Mesenchymal stem cell (in vitro differentiated cells and primary cell): ENCODE measurements around the gene MYO3A.

Source experiments
- DNase-seq: peaks from one replicate; pipeline ENCODE4 v3.0.0-alpha.2; 2013
- H2AFZ ChIP-seq: one replicate; pipeline ENCODE4 v1.6.1; 2013; ENCODE audit warnings: low read depth, mild to moderate bottlenecking, control low read depth, inconsistent platforms, low read length, moderate library complexity
- H2AK5ac ChIP-seq: 2 replicates; pipeline ENCODE4 v1.6.1; 2013; ENCODE audit warnings: low read length, moderate library complexity, mild to moderate bottlenecking, inconsistent platforms; ENCODE audit not compliant: severe bottlenecking
- H2BK120ac ChIP-seq: one replicate; pipeline ENCODE4 v1.6.1; 2013; ENCODE audit warnings: low read depth, mild to moderate bottlenecking, inconsistent platforms, low read length, moderate library complexity
- H2BK12ac ChIP-seq, 2 experiments: one replicate each; pipeline ENCODE4 v1.6.1; 2013; ENCODE audit warnings: inconsistent platforms in 2 of 2, low read length in 2 of 2, mild to moderate bottlenecking in 2 of 2, moderate library complexity in 2 of 2, control low read depth in 1 of 2
- H2BK15ac ChIP-seq: one replicate; pipeline ENCODE4 v1.6.1; 2013; ENCODE audit warnings: mild to moderate bottlenecking, low read depth, inconsistent platforms; ENCODE audit not compliant: poor library complexity, severe bottlenecking
- H2BK5ac ChIP-seq: 2 replicates; pipeline ENCODE4 v1.6.1; 2013; ENCODE audit warnings: low read depth, mild to moderate bottlenecking, low read length, control low read depth, inconsistent platforms; ENCODE audit not compliant: poor library complexity, severe bottlenecking
- H3K14ac ChIP-seq, 2 experiments: one replicate each; pipeline ENCODE4 v1.6.1; 2013; ENCODE audit warnings: inconsistent platforms in 2 of 2, low read length in 2 of 2, control low read depth in 1 of 2, mild to moderate bottlenecking in 1 of 2, moderate library complexity in 1 of 2
- H3K18ac ChIP-seq, 2 experiments: one replicate each; pipeline ENCODE4 v1.6.1; 2013; ENCODE audit warnings: inconsistent platforms in 2 of 2, low read length in 2 of 2, control low read depth in 1 of 2, low read depth in 1 of 2, mild to moderate bottlenecking in 1 of 2
- H3K23ac ChIP-seq, 2 experiments: one replicate each; pipeline ENCODE4 v1.6.1; 2013; ENCODE audit warnings: inconsistent platforms in 2 of 2, low read length in 2 of 2, mild to moderate bottlenecking in 2 of 2, moderate library complexity in 2 of 2, control low read depth in 1 of 2
- H3K27ac ChIP-seq: 2 replicates; pipeline ENCODE4 v1.5.1; 2013; ENCODE audit warnings: mild to moderate bottlenecking, moderate library complexity, low read length, control low read depth, inconsistent platforms; ENCODE audit not compliant: poor library complexity, severe bottlenecking
- H3K27me3 ChIP-seq, 2 experiments: 2 replicates each; pipeline versions ENCODE4 v1.6.1 to v1.7.0; 2013; ENCODE audit warnings: low read length in 2 of 2, mild to moderate bottlenecking in 2 of 2, moderate library complexity in 2 of 2, control low read depth in 1 of 2, inconsistent platforms in 1 of 2; ENCODE audit not compliant: control insufficient read depth in 1 of 2, insufficient read depth in 1 of 2
- H3K36me3 ChIP-seq, 2 experiments: 2 replicates each; pipeline versions ENCODE4 v1.6.1 to v1.7.0; 2013; ENCODE audit warnings: low read length in 2 of 2, control low read depth in 1 of 2, inconsistent platforms in 1 of 2, low read depth in 1 of 2, mild to moderate bottlenecking in 1 of 2; ENCODE audit not compliant: insufficient read depth in 2 of 2, control insufficient read depth in 1 of 2
- H3K4ac ChIP-seq, 2 experiments: one replicate each; pipeline ENCODE4 v1.6.1; 2013; ENCODE audit warnings: inconsistent platforms in 2 of 2, low read length in 2 of 2, mild to moderate bottlenecking in 2 of 2, moderate library complexity in 2 of 2, control low read depth in 1 of 2, low read depth in 1 of 2
- H3K4me1 ChIP-seq: 2 replicates; pipeline ENCODE4 v1.6.1; 2013; ENCODE audit warnings: low read depth, low read length, control low read depth; ENCODE audit not compliant: control insufficient read depth, insufficient read depth
- H3K4me2 ChIP-seq: 2 replicates; pipeline ENCODE4 v1.6.1; 2013; ENCODE audit warnings: low read length, mild to moderate bottlenecking, inconsistent platforms; ENCODE audit not compliant: poor library complexity, severe bottlenecking
- H3K4me3 ChIP-seq, 2 experiments: 2 replicates each; pipeline versions ENCODE4 v1.5.1 to v1.7.0; 2013; ENCODE audit warnings: low read length in 2 of 2, mild to moderate bottlenecking in 2 of 2, control low read depth in 1 of 2, low read depth in 1 of 2; ENCODE audit not compliant: insufficient read depth in 1 of 2
- H3K79me1 ChIP-seq: replicated peaks from 2 replicates; pipeline ENCODE4 v1.6.1; 2013; ENCODE audit warnings: mild to moderate bottlenecking, control low read depth, low read length, inconsistent platforms; ENCODE audit not compliant: poor library complexity, severe bottlenecking
- H3K9ac ChIP-seq: 2 replicates; pipeline ENCODE4 v1.7.0; 2013; ENCODE audit warnings: mild to moderate bottlenecking, low read length, moderate library complexity
- H3K9me3 ChIP-seq: 2 replicates; pipeline ENCODE4 v1.7.0; 2013; ENCODE audit warnings: mild to moderate bottlenecking, low read length; ENCODE audit not compliant: control insufficient read depth
- H4K8ac ChIP-seq: one replicate; pipeline ENCODE4 v1.6.1; 2013; ENCODE audit warnings: inconsistent platforms, mild to moderate bottlenecking, low read length, moderate library complexity
- H4K91ac ChIP-seq: one replicate; pipeline ENCODE4 v1.6.1; 2013; ENCODE audit warnings: mild to moderate bottlenecking, low read length, inconsistent platforms
- WGBS: methylation state at CpG from one replicate; pipeline ENCODE4 v1.1.7; 2013; ENCODE audit warnings: mixed read lengths; 5-methylcytosine and 5-hydroxymethylcytosine counted together

Gene MYO3A

GRCh38 chr10:26221541-26221940, 287.5 kb downstream of the MYO3A start:
- no peaks in the 10 kb centered on the region for H3K79me1 ChIP-seq
- no peak overlapping the region for H3K4ac ChIP-seq
- no peak overlapping the region for H2BK120ac ChIP-seq
- H3K27ac ChIP-seq: no peak overlapping the region
- no peak overlapping the region for H3K4me2 ChIP-seq
- no peak overlapping the region for H3K14ac ChIP-seq
- no peak for DNase-seq
- H2AFZ ChIP-seq: no peak overlapping the region
- no peak overlapping the region for H3K4me3 ChIP-seq
- no peak overlapping the region for H2BK5ac ChIP-seq
- peaks cover 46 to 72% of the 10 kb centered on the region in 2 experiments for H3K27me3 ChIP-seq
- 61% methylated on average over 9 of the region's 9 CpGs for WGBS
- no peak overlapping the region for H3K9ac ChIP-seq
- H2AK5ac ChIP-seq: no peak overlapping the region
- H3K4me1 ChIP-seq: peaks cover 11% of the 10 kb centered on the region
- no peak overlapping the region for H4K8ac ChIP-seq
- H3K36me3 ChIP-seq: no peaks in the 10 kb centered on the region
- H3K9me3 ChIP-seq: no peaks in the 10 kb centered on the region
- H3K18ac ChIP-seq: no peak overlapping the region
- no peak overlapping the region for H4K91ac ChIP-seq
- H2BK12ac ChIP-seq: no peak overlapping the region
- H2BK15ac ChIP-seq: no peak overlapping the region
- H3K23ac ChIP-seq: no peak overlapping the region

DNA sequence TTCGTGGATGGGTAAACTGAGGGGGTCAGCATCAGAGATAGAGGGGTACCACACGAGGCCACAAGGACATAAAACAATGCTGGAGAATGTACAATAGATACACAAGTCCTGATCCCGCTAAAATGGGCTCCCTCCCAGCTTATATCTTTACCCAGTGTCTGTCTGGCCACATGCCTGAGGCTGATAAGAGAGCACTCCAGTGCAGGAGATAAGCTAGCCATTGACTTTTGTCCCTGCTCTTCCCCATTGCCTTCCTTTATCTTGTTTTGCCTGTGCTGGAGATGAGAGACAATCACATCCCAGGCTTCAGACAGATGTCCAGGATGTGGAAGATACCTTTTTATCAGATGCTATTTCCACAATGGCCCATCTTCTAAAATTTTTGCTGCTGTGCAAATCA, 288.5 kb downstream of the MYO3A start:
- Histone ChIP-seq H2BK5ac (no peak overlapping the region), H4K91ac (no peak overlapping the region), H2AK5ac (no peak overlapping the region), H3K4me2 (no peak overlapping the region), H4K8ac (no peak overlapping the region), H2BK120ac (no peak overlapping the region), H2BK15ac (no peak overlapping the region), H3K79me1 (no peaks in the 10 kb centered on the region), H3K18ac (no peak overlapping the region), H3K23ac (no peak overlapping the region), H3K27me3 (peaks cover 36 to 62% of the 10 kb centered on the region in 2 experiments), H3K36me3 (no peaks in the 10 kb centered on the region), H3K9ac (no peak overlapping the region), H3K4me3 (no peak overlapping the region), H3K14ac (no peak overlapping the region), H2BK12ac (no peak overlapping the region), H3K27ac (no peak overlapping the region), H3K9me3 (no peaks in the 10 kb centered on the region), H3K4me1 (peaks cover 5% of the 10 kb centered on the region), H3K4ac (no peak overlapping the region), H2AFZ (no peak overlapping the region)
- no peak for DNase-seq
- WGBS: 47% methylated on average over 3 of the region's 3 CpGs

- Histone ChIP-seq H3K23ac (no peak overlapping the region), H2BK120ac (no peak overlapping the region), H3K4me3 (no peak overlapping the region), H2BK5ac (no peak overlapping the region), H2AK5ac (no peak overlapping the region), H3K27ac (no peak overlapping the region), H3K27me3 (peaks cover 17 to 36% of the 10 kb centered on the region in 2 experiments), H3K14ac (no peak overlapping the region), H3K9ac (no peak overlapping the region), H3K9me3 (no peaks in the 10 kb centered on the region), H3K4ac (no peak overlapping the region), H3K4me2 (no peak overlapping the region), H2BK12ac (no peak overlapping the region), H3K18ac (no peak overlapping the region), H3K4me1 (no peaks in the 10 kb centered on the region), H4K8ac (no peak overlapping the region), H2AFZ (no peak overlapping the region), H4K91ac (no peak overlapping the region), H3K36me3 (no peaks in the 10 kb centered on the region), H2BK15ac (no peak overlapping the region), H3K79me1 (no peaks in the 10 kb centered on the region)
- WGBS: 71% methylated on average over 4 of the region's 4 CpGs
- DNase-seq: no peak
Observed at GRCh38 chr10:26225322-26225721, 291.3 kb downstream of the MYO3A start.

GRCh38 chr10:26227786-26228185, 293.8 kb downstream of the MYO3A start:
- Histone ChIP-seq H3K14ac (no peak overlapping the region), H3K36me3 (no peaks in the 10 kb centered on the region), H4K8ac (no peak overlapping the region), H3K9me3 (no peaks in the 10 kb centered on the region), H3K9ac (no peak overlapping the region), H3K4ac (no peak overlapping the region), H2BK120ac (no peak overlapping the region), H3K4me3 (no peak overlapping the region), H3K27ac (no peak overlapping the region), H3K4me2 (no peak overlapping the region), H4K91ac (no peak overlapping the region), H2BK12ac (no peak overlapping the region), H3K4me1 (no peaks in the 10 kb centered on the region), H3K18ac (no peak overlapping the region), H2AK5ac (no peak overlapping the region), H2BK15ac (no peak overlapping the region), H2BK5ac (no peak overlapping the region), H3K79me1 (no peaks in the 10 kb centered on the region), H2AFZ (no peak overlapping the region), H3K27me3 (peaks cover under 1 to 14% of the 10 kb centered on the region in 2 experiments), H3K23ac (no peak overlapping the region)
- WGBS: 78% methylated on average over 5 of the region's 5 CpGs
- DNase-seq: no peak
